ENCODE data around the gene RABL6. TPM values are rescaled to one million over a fixed set of nuclear protein-coding genes. Genes with fewer than 3 reads are reported as not detected.
"Not testable (repeated sequence)": the region's sequence is repeated elsewhere in the genome, so short reads cannot be mapped to it uniquely, and the experiment has no call there.

RABL6 gene, protein sequence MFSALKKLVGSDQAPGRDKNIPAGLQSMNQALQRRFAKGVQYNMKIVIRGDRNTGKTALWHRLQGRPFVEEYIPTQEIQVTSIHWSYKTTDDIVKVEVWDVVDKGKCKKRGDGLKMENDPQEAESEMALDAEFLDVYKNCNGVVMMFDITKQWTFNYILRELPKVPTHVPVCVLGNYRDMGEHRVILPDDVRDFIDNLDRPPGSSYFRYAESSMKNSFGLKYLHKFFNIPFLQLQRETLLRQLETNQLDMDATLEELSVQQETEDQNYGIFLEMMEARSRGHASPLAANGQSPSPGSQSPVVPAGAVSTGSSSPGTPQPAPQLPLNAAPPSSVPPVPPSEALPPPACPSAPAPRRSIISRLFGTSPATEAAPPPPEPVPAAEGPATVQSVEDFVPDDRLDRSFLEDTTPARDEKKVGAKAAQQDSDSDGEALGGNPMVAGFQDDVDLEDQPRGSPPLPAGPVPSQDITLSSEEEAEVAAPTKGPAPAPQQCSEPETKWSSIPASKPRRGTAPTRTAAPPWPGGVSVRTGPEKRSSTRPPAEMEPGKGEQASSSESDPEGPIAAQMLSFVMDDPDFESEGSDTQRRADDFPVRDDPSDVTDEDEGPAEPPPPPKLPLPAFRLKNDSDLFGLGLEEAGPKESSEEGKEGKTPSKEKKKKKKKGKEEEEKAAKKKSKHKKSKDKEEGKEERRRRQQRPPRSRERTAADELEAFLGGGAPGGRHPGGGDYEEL
- 66.4 TPM for total RNA-seq
- long read RNA-seq, transcript RABL6-201 (15 exons, 3,091 nt), result major isoform, 23 of 112 reads
- long read RNA-seq, partial matches to known transcripts, result 83 of 112 reads
- long read RNA-seq, other reads (novel, unspliced or antisense), result 2 of 112 reads

DNA sequence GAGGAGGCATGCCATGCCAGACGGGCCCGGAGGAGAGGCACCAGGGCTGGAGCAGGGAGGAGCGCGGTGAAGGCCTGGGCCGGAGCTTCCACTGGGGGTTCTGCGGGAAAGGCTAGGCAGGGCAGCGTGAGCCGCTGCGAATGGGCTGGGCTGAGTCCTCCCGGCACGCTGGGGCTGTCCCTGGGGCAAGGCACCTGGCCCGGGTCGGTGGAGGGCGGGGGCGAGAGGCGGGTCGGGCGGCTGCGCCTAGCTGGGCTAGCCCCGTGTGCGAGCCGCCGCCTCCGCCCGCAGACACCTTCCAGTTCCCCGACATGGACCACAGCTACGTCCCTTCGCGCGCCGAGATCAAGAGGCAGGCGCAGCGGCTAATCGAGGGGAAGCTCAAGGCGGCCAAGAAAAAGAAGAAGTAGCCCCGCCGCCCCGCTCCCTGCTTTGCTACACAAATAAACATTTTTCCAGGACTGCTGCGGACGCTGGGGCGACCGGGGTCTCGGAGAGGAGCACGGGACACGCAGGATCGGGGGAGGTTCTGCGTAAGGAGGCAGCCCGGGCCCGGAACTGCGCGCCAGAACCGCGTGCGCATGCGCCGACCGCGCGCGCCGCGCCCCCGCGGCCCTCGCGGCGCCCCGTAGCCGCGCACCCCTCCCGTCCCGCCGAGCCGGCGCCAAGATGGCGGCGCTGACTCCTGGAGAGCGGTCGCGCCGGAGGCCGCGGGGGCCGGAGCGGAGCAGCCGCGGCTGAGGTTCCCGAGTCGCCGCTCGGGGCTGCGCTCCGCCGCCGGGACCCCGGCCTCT lies at the start of gene RABL6:
TSS of gene RABL6 (plus strand) at position 668 of the 794 bp plus-strand sequence. CDS start 249 bp downstream, outside the sequence.
- intact Hi-C loops (cut with DNase I), result loop anchor here (1.0 kb wide), 1 partner anchor 16 kb away; the partner anchor contains the start of gene TMEM141

DNA sequence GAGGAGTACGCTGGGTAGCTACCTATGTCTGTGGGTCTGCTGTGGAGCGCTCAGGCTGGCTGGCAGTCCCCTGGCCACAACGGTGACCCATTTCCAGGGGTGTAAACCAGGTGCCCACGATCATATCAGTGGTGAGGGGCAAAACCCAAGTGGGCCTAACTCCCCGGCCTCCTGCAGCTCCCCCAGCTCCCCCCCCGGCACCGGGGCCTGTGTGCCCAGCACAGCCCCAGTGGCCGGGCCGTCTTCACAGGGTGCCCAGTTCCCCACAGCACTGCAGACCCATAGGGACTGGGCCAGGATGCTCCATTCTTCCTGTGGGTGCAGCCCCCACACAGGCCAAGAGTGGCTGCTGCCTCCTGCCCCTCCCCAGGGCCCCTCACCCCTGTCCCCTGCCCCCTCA lies 48.7 kb upstream of the RABL6 start:
- DNase-seq (ENCODE audit: low spot score), result no peak
- intact Hi-C loops (cut with DNase I), result no loop called here

More for the DNA sequence above, at the start of gene RABL6:
- DNase-seq (ENCODE audit: low spot score), result peak; percentile 89

DNA sequence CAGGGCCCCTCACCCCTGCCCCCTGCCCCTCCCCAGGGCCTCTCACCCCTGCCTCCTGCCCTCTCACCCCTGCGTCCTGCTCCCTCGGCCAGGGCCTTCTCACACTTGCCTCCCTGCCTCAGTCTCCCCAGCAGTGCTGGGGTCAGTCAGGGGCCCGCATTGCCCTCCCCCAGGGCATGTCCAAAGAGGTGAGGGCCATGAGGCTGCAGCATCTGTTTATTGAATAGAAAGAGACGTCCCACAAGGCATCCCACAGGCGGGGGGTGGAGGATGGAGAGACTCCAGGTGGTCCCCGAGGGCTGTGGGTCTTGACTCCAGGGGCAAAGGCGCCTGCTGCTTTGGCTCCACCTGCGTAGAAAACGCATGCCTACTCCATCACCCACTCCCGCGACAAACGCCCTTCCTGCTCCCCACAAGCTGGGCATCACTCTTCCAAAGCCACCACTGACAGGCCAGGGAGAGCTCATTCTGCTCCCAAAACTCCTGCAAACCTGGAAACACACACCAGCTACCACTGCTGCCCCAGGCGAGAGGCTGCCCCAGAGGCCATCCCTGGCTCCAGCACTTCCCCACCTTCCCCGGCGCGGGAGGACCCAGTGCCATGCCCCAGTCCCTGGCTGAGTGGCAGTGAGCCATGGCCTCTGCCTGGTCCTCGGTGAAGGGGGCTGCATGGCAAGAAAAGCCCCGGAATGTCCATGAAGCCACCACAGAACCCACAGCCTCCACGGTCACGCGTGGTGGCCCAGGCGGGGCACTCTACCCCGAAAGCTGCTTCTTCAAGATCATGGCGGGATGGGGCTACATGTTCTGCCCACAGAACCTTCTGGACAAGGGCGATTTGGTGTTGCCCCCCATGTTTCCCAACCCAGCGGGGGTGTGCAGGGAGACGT lies 48.1 kb upstream of the RABL6 start:
- intact Hi-C loops (cut with DNase I), result no loop called here
- DNase-seq (ENCODE audit: low spot score), result peak; percentile 74

DNA sequence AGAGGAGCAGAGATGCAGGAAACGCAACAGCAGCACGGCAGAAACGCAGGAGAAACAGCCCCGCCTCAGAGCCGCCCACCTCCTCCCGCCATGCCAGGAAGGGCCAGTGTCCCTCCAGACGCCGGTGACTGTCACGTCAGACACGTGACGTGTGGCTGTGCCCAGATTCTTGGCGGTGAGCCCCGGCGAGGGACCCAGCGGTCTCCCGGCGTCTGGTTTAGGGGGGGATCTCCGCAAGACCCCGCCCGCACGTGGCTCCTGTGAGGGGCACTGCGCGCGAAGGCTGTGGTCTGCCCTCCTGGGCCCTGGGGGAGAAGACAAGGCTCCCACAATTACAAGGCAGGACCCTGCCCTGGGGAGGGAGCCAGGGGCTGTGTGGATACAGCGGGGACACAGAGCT lies 47.3 kb upstream of the RABL6 start:
- intact Hi-C loops (cut with DNase I), result no loop called here
- peak; percentile 63 for DNase-seq (ENCODE audit: low spot score)

DNA sequence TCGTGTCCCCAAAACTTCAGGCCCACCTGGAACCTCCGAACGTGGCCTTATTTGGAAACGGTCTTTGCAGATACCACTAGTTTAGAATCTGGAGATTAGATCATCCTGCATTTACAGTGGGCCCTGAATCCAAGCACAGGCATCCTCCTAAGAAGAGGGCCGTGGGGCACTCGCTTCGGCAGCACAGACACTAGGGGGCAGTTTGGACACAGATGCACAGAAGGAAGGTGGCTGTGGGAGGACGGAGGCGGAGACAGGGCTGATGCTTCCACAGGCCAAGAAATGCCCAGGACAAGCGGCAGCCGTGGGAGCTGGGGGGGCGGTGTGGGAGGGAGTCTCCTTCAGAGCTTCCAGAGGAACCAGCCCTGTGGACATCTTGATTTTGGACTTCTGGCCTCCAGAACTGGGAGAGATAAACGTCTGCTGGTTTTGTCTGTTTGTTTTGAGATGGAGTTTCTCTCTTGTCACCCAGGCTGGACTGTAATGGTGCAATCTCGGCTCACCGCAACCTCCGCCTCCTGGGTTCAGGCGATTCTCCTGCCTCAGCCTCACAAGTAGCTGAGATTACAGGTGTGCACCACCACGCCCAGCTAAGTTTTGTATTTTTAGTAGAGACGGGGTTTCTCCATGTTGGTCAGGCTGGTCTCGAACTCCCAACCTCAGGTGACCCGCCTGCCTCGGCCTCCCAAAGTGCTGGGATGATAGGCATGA lies 46.8 kb upstream of the RABL6 start:
- DNase-seq (ENCODE audit: low spot score); intact Hi-C loops (cut with DNase I): not testable (repeated sequence)

DNA sequence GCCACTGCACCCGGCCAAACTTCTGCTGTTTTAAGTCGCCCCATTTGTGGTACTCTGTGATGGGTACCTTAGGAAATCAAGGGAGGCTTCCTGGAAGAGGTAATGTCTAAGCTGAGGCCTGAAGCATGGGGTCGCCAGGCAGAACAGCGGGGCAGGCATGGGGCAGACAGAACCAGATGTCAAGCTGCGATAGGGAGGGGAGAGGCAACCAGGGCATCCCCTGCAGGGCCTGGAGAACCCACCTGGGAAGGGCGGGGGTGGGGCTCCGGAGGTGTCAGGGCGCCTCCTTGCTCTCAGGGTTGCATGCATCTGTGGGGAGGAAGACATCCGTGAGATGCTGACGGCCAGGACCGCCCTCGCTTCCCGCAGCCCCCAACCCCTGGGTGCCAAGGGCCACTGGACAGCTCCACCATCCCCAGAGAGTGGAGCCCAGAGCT lies 46.2 kb upstream of the RABL6 start:
- intact Hi-C loops (cut with DNase I), result no loop called here
- peak; percentile 64 for DNase-seq (ENCODE audit: low spot score)

DNA sequence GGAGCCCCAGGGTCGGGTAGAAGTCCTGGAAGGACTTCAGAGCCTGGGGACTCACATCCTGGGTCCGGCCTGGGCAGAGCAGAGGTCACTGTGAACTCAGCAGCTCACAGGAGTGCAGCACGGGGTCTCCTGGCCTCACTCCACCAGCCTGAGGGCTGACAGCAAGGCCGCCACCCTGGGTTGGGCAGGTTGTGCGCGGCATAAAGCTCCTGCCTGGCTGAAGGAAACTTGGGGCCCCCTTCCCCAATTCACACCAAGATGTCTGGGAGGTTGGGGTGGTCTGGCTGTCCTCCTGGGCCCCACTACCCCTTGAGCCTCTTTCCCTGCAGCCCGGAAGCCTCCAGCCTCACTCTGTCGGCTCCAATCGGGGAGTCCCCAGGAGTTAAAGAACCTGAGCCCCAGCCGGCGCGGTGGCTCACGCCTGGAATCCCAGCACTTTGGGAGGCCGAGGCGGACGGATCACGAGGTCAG lies 45.5 kb upstream of the RABL6 start:
- no peak for DNase-seq (ENCODE audit: low spot score)
- intact Hi-C loops (cut with DNase I), result no loop called here

DNA sequence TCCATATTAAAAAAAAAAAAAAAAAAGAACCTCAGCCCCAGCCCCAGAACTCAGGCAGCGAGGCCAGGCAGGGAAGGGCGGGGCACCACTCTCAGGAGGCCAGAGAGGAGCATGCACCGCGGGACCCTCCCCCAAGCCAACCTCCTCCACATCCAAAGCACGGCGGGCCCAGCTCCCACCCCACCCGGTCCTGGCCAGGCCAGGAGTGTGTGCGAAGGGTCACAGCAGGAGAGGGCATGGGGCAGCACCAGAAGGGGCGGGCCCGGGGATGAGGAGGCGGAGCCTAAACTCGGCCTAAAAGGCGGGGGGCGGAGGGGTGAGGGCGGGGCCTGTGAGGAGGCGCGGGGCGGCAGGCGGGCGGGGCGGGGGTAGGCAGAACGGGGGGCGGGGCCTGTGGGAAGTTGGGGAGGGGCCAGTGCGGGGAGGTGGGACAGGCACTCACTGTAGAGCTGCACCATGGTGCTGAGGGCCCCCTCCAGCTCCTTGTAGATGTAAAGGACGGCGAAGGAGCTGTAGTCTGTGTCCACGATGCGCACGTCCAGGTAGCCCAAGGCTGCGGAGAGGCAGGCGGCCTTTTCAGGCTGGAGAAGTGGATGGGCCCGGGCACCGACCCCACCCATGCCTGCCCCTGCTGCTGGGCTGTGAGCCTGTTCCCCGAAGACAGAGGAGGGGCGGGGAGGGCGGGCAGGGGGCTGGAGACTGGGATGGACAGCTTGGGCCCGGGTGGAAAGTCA lies 44.7 kb upstream of the RABL6 start:
- intact Hi-C loops (cut with DNase I), result no loop called here
- DNase-seq (ENCODE audit: low spot score), result peak; percentile 74

DNA sequence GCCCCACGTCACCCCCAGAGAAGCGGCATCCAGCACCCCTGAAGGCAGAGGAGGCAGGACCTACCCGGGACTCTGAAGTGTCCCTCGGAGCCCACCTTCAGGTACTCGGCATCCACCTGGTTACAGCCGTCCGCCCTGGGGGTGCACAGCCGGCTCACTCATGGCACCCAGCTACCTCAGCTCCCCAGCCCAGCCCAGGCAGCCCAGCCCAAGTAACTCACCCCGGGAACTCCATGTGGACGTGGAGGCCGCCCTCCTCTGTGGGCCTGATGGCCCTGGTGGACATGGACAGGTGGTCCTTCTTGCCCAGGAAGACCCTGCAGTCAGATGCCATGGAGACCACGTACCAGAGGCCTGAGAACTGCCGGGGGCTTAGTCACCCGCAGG lies 44.1 kb upstream of the RABL6 start:
- peak; percentile 70 for DNase-seq (ENCODE audit: low spot score)
- intact Hi-C loops (cut with DNase I), result no loop called here

DNA sequence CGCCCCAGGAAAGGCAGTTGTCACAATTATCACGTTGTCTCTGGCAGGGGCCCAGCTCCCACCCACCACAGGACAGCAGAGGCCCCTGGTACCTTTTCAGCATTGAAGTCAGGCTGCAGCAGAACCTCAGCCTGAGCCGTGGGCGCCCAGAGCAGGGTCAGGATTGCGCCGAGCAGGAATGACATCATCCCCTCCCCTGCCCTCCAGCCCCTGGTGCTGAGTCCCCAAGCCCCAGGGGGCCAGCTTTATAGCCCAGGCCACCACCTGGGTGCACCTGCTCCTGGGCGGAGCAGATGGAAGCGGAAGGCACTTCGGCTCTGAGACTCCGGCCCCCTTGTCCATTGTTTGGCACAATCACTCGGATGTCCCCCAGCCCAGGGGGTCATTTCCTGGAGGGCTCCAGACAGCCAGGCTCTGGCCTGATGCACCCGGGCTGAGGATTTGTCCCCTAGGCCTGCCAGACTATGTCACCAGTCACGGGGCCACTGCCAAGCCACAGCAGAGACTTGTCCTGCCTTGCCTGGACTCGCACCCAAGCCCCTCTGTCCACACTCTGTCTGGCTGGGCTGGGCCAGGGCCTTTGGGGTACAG lies 43.4 kb upstream of the RABL6 start, which contains the start of gene LCN15:
TSS of gene LCN15 (minus strand) at position 218 of the 591 bp plus-strand sequence. CDS start at position 188, 30 bp downstream.
- intact Hi-C loops (cut with DNase I), result no loop called here
- DNase-seq (ENCODE audit: low spot score), result no peak

DNA sequence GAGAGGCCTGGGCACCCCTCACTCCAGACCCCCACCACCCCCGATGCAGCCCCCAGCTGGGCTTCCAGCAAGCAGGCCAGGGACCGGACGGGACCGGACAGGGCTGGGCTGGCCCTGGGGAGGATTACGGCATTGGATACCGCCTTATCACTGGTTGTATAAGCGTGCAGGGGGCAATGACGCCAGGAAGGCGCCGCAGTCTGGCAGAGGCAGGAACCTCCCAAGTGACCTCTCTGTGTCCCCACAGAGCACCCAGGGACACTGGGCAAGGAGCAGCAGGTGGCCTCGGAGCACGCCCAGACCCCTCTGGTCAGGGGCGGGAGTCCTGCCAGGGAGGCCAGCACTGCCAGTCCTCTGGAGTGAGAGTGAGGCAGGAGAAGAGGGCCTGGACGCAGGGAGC lies 42.7 kb upstream of the RABL6 start:
- peak; percentile 68 for DNase-seq (ENCODE audit: low spot score)

DNA sequence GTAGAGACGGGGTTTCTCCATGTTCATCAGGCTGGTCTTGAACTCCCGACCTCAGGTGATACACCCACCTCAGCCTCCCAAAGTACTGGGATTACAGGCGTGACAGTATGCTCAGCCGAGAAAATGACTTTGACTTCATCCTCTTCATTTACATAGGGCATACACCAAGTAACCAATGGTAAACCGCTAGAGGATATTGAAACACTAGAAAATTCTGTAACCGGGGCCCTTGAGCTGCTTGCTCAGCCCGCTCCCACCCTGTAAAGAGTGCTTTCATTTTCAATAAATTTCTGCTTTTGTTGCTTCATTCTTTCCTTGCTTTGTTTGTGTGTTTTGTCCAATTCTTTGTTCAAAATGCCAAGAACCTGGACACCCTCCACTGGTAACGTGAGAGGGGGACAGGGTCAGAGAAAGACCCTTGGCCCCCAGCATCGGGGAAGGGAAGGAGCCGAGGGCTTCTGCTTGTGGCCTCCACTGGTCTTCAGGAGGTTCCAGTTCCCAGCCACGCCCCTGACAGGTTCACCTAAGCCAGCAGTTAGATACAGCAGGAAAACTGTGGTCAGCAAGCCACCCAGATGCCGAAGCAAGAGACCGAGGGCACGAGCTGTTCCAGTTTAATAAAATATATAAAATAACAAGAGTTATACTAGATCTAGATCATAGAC lies 41.9 kb upstream of the RABL6 start:
- intact Hi-C loops (cut with DNase I); DNase-seq (ENCODE audit: low spot score): not testable (repeated sequence)

More for the DNA sequence above, 42.7 kb upstream of the RABL6 start:
- intact Hi-C loops (cut with DNase I), result no loop called here

DNA sequence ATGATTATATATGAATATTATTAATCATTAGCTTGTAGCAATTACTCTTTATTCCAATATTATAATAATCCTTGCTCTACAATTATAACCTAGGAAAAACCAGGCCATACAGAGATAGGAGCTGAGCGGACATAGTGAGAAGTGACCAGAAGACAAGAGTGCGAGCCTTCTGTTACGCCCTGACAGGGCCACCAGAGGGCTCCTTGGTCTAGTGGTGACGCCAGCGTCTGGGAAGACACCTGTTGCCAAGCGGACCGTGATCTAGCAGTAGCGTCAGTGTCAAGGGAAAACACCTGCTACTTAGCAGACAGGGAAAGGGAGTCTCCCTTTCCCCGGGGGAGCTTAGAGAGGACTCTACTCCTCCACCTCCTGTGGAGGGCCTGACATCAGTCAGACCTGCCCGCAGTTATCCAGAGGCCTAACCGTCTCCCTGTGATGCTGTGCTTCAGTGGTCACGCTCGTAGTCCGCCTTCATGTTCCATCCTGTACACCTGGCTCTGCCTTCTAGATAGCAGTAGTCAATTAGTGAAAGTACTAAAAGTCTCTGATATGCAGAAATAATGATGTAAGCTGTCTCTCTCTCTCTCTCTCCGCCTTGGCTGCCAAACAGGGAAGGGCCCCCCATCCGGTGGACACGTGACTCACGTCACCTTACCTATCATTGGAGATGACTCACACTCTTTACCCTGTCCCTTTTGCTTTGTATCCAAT lies 41.2 kb upstream of the RABL6 start:
- intact Hi-C loops (cut with DNase I); DNase-seq (ENCODE audit: low spot score): not testable (repeated sequence)

DNA sequence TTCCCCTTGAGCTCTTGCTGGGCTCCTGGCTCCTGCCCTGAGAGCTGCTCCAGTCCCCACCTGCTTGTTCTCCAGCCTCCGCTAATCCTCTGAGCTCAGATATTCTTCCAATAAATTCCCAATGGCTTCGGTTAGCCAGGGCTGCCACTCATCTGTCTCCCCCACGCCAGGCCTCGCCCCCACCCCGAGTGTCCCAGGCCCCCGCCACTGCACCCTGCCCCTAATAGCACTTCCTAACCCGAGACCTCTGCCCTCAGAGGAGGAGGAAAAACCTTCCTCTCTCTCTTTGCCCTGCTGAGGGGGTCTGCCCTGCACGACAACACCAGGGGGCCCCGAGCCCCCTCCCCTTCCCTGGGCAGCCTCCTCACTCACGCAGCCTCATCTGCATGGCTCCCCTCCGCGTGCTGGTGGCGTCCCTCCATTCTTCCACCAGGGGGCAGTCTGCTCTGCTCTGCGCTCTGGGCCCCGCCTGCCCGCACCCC lies 38.0 kb upstream of the RABL6 start:
- intact Hi-C loops (cut with DNase I), result no loop called here
- DNase-seq (ENCODE audit: low spot score), result no peak

DNA sequence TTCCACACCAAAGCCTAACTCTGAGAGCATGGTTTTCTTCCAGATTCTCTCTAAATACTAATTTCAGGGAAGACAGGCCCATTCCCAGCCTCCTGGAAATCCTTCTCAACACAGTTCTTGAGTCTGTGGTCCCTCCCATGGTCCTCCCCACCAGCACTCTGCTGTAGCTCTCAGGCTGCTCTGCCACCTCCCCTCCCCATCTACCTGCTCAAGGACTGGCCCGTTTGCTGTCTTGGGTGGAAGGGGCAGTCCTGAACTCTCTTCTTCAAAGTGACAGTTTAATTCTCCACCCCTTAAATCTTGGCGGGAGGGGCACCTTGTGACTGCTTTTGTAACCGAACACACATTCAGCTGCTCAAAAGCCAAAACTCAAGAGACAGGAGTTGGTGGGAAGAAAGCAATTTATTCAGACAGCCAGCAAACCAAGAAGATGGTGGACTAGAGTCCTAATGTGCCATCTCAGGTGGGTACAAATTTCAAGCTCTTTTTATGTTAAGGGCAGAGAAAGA lies 35.8 kb upstream of the RABL6 start:
- DNase-seq (ENCODE audit: low spot score), result no peak
- intact Hi-C loops (cut with DNase I), result no loop called here
